Fibroblast of lung (primary cell): ENCODE data around the gene ALAS1. TPM values are rescaled to one million over a fixed set of nuclear protein-coding genes. Genes with fewer than 3 reads are reported as not detected.

Experiments used
- DNase-seq, 2 donors: peaks; one replicate each; pipeline versions ENCODE4 v3.0.0 to v3.0.0-alpha.2; 2010; ENCODE audit warnings: low read depth in 2 of 2
- H2AFZ ChIP-seq: 2 replicates; pipeline ENCODE4 v1.5.1; 2012; ENCODE audit warnings: low read length, control low read depth, inconsistent platforms
- H3K27ac ChIP-seq: 2 replicates; pipeline ENCODE4 v1.5.1; 2011; ENCODE audit warnings: low read length, control low read depth; ENCODE audit not compliant: insufficient read depth
- H3K27me3 ChIP-seq: 2 replicates; pipeline ENCODE4 v1.5.1; 2011; ENCODE audit warnings: mild to moderate bottlenecking, low read length; ENCODE audit not compliant: control insufficient read depth, insufficient read depth
- H3K36me3 ChIP-seq: 2 replicates; pipeline ENCODE4 v1.5.1; 2011; ENCODE audit warnings: low read length; ENCODE audit not compliant: control insufficient read depth, insufficient read depth
- H3K4me1 ChIP-seq: 2 replicates; pipeline ENCODE4 v1.5.1; 2011; ENCODE audit warnings: low read length; ENCODE audit not compliant: control insufficient read depth, insufficient read depth; ENCODE audit errors: extremely low read depth
- H3K4me2 ChIP-seq: 2 replicates; pipeline ENCODE4 v1.5.1; 2011; ENCODE audit warnings: low read length, control low read depth; ENCODE audit not compliant: insufficient read depth; ENCODE audit errors: extremely low read depth
- H3K4me3 ChIP-seq, 4 experiments: fragments of 200-600 bp in 1 of 4; sonication (generic) in 1 of 4; replicated peaks in 1 of 4; 2 replicates each; pipeline ENCODE4 v1.5.1; 2011 to 2016; ENCODE audit warnings: low read length in 4 of 4, low read depth in 3 of 4, mild to moderate bottlenecking in 3 of 4, control low read depth in 2 of 4, inconsistent platforms in 1 of 4, mixed read lengths in 1 of 4; ENCODE audit not compliant: insufficient read depth in 1 of 4; ENCODE audit errors: control extremely low read depth in 1 of 4
- H3K79me2 ChIP-seq: 2 replicates; pipeline ENCODE4 v1.5.1; 2012; ENCODE audit warnings: mild to moderate bottlenecking, low read length, inconsistent platforms; ENCODE audit not compliant: control insufficient read depth, insufficient read depth
- H3K9ac ChIP-seq: 2 replicates; pipeline ENCODE4 v1.5.1; 2011; ENCODE audit warnings: mild to moderate bottlenecking, low read length, control low read depth; ENCODE audit not compliant: insufficient read depth
- H3K9me3 ChIP-seq: 2 replicates; pipeline ENCODE4 v1.5.1; 2012; ENCODE audit warnings: low read depth, low read length; ENCODE audit not compliant: control insufficient read depth, insufficient read depth
- H4K20me1 ChIP-seq: 2 replicates; pipeline ENCODE4 v1.5.1; 2011; ENCODE audit warnings: low read length; ENCODE audit not compliant: control insufficient read depth, insufficient read depth; ENCODE audit errors: extremely low read depth
- CTCF ChIP-seq, 2 donors: IDR thresholded peaks in 1 of 2; conservative IDR thresholded peaks in 1 of 2; 1 replicate in 1 of 2; 2 replicates in 1 of 2; pipeline ENCODE4 v1.5.1; 2011 to 2012; ENCODE audit warnings: low read length in 2 of 2, control low read depth in 1 of 2, inconsistent platforms in 1 of 2, low read depth in 1 of 2, mild to moderate bottlenecking in 1 of 2
- EZH2 ChIP-seq: IDR thresholded peaks from 2 replicates; pipeline ENCODE4 v1.5.1; 2012; ENCODE audit warnings: low read length, control low read depth, mild to moderate bottlenecking; ENCODE audit errors: missing control alignments
- polyA plus RNA-seq, 2 donors: library from polyadenylated mRNA; depleted of rRNA in 1 of 2; stranded (reverse) in 1 of 2; unstranded in 1 of 2; fragments of >200 nt; gene quantifications; 2 replicates each; pipeline ENCODE4 v1.2.1, GENCODE V29; 2011 to 2012; ENCODE audit warnings: missing spikeins in 1 of 2
- total RNA-seq: library from RNA; depleted of rRNA; stranded (reverse); fragments of >200 nt; gene quantifications from 2 replicates; pipeline ENCODE4 v1.2.1, GENCODE V29; 2014

Gene ALAS1
- total and polyA plus RNA-seq, 2 donors (not counting 1 experiment from before 2014, with no cell fraction given), result 60.9 to 61.8 TPM

DNA sequence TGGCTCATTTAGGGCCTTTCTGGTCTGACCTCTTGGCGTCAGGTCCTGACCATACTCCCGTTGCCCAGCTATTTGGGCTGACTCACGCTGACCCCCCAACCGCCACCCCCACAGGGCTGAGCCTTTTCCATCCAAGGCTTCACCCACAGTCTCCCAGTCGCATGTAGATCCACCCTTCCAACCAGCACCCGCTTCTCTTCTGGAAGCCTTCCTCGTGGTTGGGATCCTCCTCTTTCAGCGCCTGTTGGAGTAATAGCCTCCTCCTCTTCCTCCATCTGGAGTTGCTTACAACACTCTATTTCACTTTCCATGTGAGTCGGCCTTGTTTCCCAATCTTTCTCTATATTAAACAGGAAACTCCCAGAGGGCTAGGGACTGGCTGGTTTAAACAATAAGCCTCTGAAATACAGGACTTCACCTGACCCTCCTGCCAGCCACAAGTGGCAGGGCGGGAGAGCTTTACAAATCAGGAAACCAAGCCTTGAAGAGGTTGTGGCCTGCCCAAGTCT is 2.1 kb upstream of the ALAS1 start:
- Histone ChIP-seq H3K27me3 (no peaks in the 10 kb centered on the region), H3K4me3 (no peak overlapping the region), H4K20me1 (no peaks in the 10 kb centered on the region), H3K9me3 (no peaks in the 10 kb centered on the region), H3K4me1 (peaks cover 42% of the 10 kb centered on the region), H3K36me3 (no peaks in the 10 kb centered on the region), H3K27ac (peak overlapping the region; percentile 37), H3K9ac (no peak overlapping the region), H3K79me2 (peaks cover 15% of the 10 kb centered on the region), H2AFZ (no peak overlapping the region), H3K4me2 (no peak overlapping the region)
- no peak for TF ChIP-seq EZH2
- no peak for TF ChIP-seq CTCF (conservative IDR thresholded peaks at IDR 0.05 in 1 of 2, IDR thresholded peaks at IDR 0.05 in 1 of 2; ENCODE audit: low read depth in 1 of 2, low read length in 2 of 2)
- peak; percentile 23 to 80 for DNase-seq

DNA sequence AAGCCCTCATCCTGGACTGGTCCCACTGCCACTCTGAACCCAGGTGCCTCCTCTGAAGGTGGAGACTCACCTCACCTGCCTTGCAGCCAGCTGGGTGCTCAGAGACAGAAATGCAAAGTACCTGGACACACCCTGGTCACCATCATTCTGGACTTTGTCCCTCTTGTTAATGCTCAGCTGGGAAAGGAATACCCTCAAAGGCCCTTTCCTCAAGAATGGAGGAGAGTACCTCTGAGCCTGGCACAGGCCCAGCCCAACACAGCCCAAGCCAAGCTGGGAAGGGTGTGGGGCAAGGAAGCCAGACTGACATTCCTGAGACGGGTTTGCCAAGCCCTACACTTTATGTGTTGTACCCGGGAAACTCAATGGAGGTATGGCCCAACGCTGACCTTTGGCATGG is 983 bp upstream of the ALAS1 start:
- Histone ChIP-seq H3K79me2 (peaks cover 15% of the 10 kb centered on the region), H3K4me3 (no peak overlapping the region), H3K27me3 (no peaks in the 10 kb centered on the region), H3K9ac (no peak overlapping the region), H3K36me3 (peaks cover 4% of the 10 kb centered on the region), H3K27ac (no peak overlapping the region), H4K20me1 (no peaks in the 10 kb centered on the region), H3K4me1 (peaks cover 35% of the 10 kb centered on the region), H3K4me2 (no peak overlapping the region), H3K9me3 (no peaks in the 10 kb centered on the region), H2AFZ (no peak overlapping the region)
- no peak for DNase-seq
- TF ChIP-seq EZH2 (no peak), CTCF (conservative IDR thresholded peaks at IDR 0.05 in 1 of 2, IDR thresholded peaks at IDR 0.05 in 1 of 2; ENCODE audit: low read depth in 1 of 2, low read length in 2 of 2) (no peak)

GRCh38 chr3:52197499-52197841 is 490 bp upstream of the ALAS1 start:
- H3K4me3 ChIP-seq, result peak overlapping the region; percentile 24 to 94 (median 56)
- H3K79me2 ChIP-seq, result peaks cover 15% of the 10 kb centered on the region
- H4K20me1 ChIP-seq, result no peaks in the 10 kb centered on the region
- H3K9ac ChIP-seq, result no peak overlapping the region
- H2AFZ ChIP-seq, result peak overlapping the region; percentile 84
- H3K36me3 ChIP-seq, result peaks cover 6% of the 10 kb centered on the region
- H3K4me1 ChIP-seq, result peaks cover 35% of the 10 kb centered on the region
- TF ChIP-seq CTCF (conservative IDR thresholded peaks at IDR 0.05 in 1 of 2, IDR thresholded peaks at IDR 0.05 in 1 of 2; ENCODE audit: low read depth in 1 of 2, low read length in 2 of 2) (no peak), EZH2 (no peak)
- H3K27me3 ChIP-seq, result no peaks in the 10 kb centered on the region
- H3K27ac ChIP-seq, result peak overlapping the region; percentile 23
- peak overlapping the region; percentile 89 for H3K4me2 ChIP-seq
- H3K9me3 ChIP-seq, result no peaks in the 10 kb centered on the region
- DNase-seq, result no peak
